Caco-2 (cell line): ENCODE measurements around the gene ATP1A1. TPM values are rescaled to one million over a fixed set of nuclear protein-coding genes. Genes with fewer than 3 reads are reported as not detected.
A peak's percentile ranks its signal among the peaks of the same experiment; 100 is the strongest.

Experiments used
- BruUV-seq: library from RNA; stranded (reverse); fragments of 400-500 nt; replicated peaks from 2 replicates; lab custom pipeline; 2021; lab: Mats Ljungman, UMichigan
- CTCF ChIA-PET: fragments of 300-600 bp; sonication (Branson Sonifier 250); formaldehyde crosslinking; loops from one replicate; lab custom pipeline; 2022; ENCODE audit warnings: antibody characterized with exemption; lab: Charles Lee
- POLR2A ChIA-PET: fragments of 300-600 bp; sonication (Branson Sonifier 250); formaldehyde crosslinking; loops from one replicate; lab custom pipeline; 2022; ENCODE audit warnings: antibody characterized with exemption; lab: Charles Lee
- DNase-seq, 2 experiments: peaks; one replicate each; pipeline versions ENCODE4 v3.0.0 to v3.0.0-alpha.2; 2020 to 2022
- H3K27me3 ChIP-seq: replicated peaks from 2 replicates; pipeline ENCODE4 v1.6.0; 2011; ENCODE audit warnings: low read length; ENCODE audit not compliant: control insufficient read depth, insufficient read depth
- H3K36me3 ChIP-seq: 2 replicates; pipeline ENCODE4 v1.5.1; 2011; ENCODE audit warnings: low read length; ENCODE audit not compliant: control insufficient read depth, insufficient read depth
- H3K4me1 ChIP-seq: fragments of 250-450 bp; sonication (Bioruptor Pico); 2 replicates; pipeline ENCODE4 v1.5.1; 2020; ENCODE audit warnings: mild to moderate bottlenecking
- H3K4me3 ChIP-seq: 2 replicates; pipeline ENCODE4 v1.5.1; 2011; ENCODE audit warnings: low read depth, mild to moderate bottlenecking, control low read depth, low read length
- H3K9me3 ChIP-seq: fragments of 250-450 bp; sonication (Bioruptor Pico); 2 replicates; pipeline ENCODE4 v1.5.1; 2020; ENCODE audit warnings: mild to moderate bottlenecking, moderate library complexity
- H3K27ac Mint-ChIP-seq: one replicate; pipeline ENCODE4 v1.8.0; 2022; ENCODE audit warnings: mixed read lengths; ENCODE audit not compliant: unreplicated experiment
- H3K27me3 Mint-ChIP-seq: one replicate; pipeline ENCODE4 v1.8.0; 2022; ENCODE audit warnings: mixed read lengths; ENCODE audit not compliant: insufficient read depth, unreplicated experiment
- H3K36me3 Mint-ChIP-seq: one replicate; pipeline ENCODE4 v1.8.0; 2022; ENCODE audit warnings: mild to moderate bottlenecking, mixed read lengths; ENCODE audit not compliant: insufficient read depth, unreplicated experiment
- H3K4me1 Mint-ChIP-seq: one replicate; pipeline ENCODE4 v1.8.0; 2022; ENCODE audit warnings: low read depth, mixed read lengths; ENCODE audit not compliant: unreplicated experiment
- H3K4me3 Mint-ChIP-seq: one replicate; pipeline ENCODE4 v1.8.0; 2022; ENCODE audit warnings: mild to moderate bottlenecking, moderate library complexity, mixed read lengths; ENCODE audit not compliant: unreplicated experiment
- H3K9me3 Mint-ChIP-seq: one replicate; pipeline ENCODE4 v1.8.0; 2022; ENCODE audit warnings: mixed read lengths; ENCODE audit not compliant: unreplicated experiment
- CTCF ChIP-seq, 2 experiments: fragments of 200-600 bp in 1 of 2; IDR thresholded peaks; 1 replicate in 1 of 2; 2 replicates in 1 of 2; pipeline versions ENCODE4 v1.5.1 to v1.8.0; 2011 to 2022; ENCODE audit warnings: antibody characterized with exemption in 1 of 2, control low read depth in 1 of 2, inconsistent platforms in 1 of 2, low read depth in 1 of 2, low read length in 1 of 2, mild to moderate bottlenecking in 1 of 2, moderate library complexity in 1 of 2; ENCODE audit not compliant: insufficient read depth in 1 of 2, severe bottlenecking in 1 of 2, unreplicated experiment in 1 of 2
- intact Hi-C: fragments of 100-400 bp; cut with micrococcal nuclease; formaldehyde crosslinking; loops from one replicate; pipeline ENCODE4 v1.10.0; 2022; ENCODE audit not compliant: unreplicated experiment
- total RNA-seq: library from RNA; stranded (reverse); gene quantifications from 2 replicates; pipeline ENCODE4 v1.2.3, GENCODE V29; 2022

The ATP1A1 gene
- total RNA-seq, 1 experiment from 2014 or later = 508 TPM

- intact Hi-C loops = no loop called here
- peaks cover 98% of the 10 kb centered on the region for H3K36me3 Mint-ChIP-seq
Measured at GRCh38 chr1:116400780-116401179, 27.7 kb downstream of the ATP1A1 start.

GRCh38 chr1:116401646-116402176, 28.7 kb downstream of the ATP1A1 start:
- Mint-ChIP-seq H3K27ac (no peak overlapping the region), H3K9me3 (no peaks in the 10 kb centered on the region), H3K4me1 (peaks cover 7% of the 10 kb centered on the region), H3K27me3 (no peaks in the 10 kb centered on the region), H3K4me3 (no peak overlapping the region), H3K36me3 (peaks cover 96% of the 10 kb centered on the region)
- Histone ChIP-seq H3K4me3 (no peak overlapping the region), H3K27me3 (no peaks in the 10 kb centered on the region), H3K36me3 (peaks cover 6% of the 10 kb centered on the region), H3K4me1 (peaks cover 5% of the 10 kb centered on the region; the same call in 1 of the 2 replicates), H3K9me3 (no peaks in the 10 kb centered on the region)
- ChIA-PET CTCF (interaction anchor here (2.1 to 2.6 kb wide), 2 partner anchors 83 to 97 kb away, joined by 8 to 10 read pairs; no protein-coding TSS in a partner anchor), POLR2A (no interaction called here)
- no peak for TF ChIP-seq CTCF (IDR thresholded peaks at IDR 0.05; ENCODE audit: insufficient read depth in 1 of 2, low read depth in 1 of 2, low read length in 1 of 2, severe bottlenecking in 1 of 2, unreplicated experiment in 1 of 2)
- intact Hi-C loops = no loop called here
- peak; percentile 10 to 42 for DNase-seq
- BruUV-seq = no TSS peak

More at GRCh38 chr1:116400780-116401179, 27.7 kb downstream of the ATP1A1 start:
- Histone ChIP-seq H3K27me3 (no peaks in the 10 kb centered on the region), H3K4me3 (no peak overlapping the region), H3K4me1 (peaks cover 5% of the 10 kb centered on the region; the same call in 1 of the 2 replicates), H3K9me3 (no peaks in the 10 kb centered on the region), H3K36me3 (peaks cover 6% of the 10 kb centered on the region)
- peaks cover 7% of the 10 kb centered on the region for H3K4me1 Mint-ChIP-seq
- H3K9me3 Mint-ChIP-seq = no peaks in the 10 kb centered on the region
- ChIA-PET POLR2A (no interaction called here), CTCF (interaction anchor here (2.1 to 2.6 kb wide), 2 partner anchors 84 to 98 kb away, joined by 8 to 10 read pairs; no protein-coding TSS in a partner anchor)
- no peak overlapping the region for H3K27ac Mint-ChIP-seq
- no peak for DNase-seq
- no peaks in the 10 kb centered on the region for H3K27me3 Mint-ChIP-seq
- no peak for TF ChIP-seq CTCF (IDR thresholded peaks at IDR 0.05; ENCODE audit: insufficient read depth in 1 of 2, low read depth in 1 of 2, low read length in 1 of 2, severe bottlenecking in 1 of 2, unreplicated experiment in 1 of 2)
- no peak overlapping the region for H3K4me3 Mint-ChIP-seq
- BruUV-seq = no TSS peak

GRCh38 chr1:116402333-116402732, 29.3 kb downstream of the ATP1A1 start:
- no peaks in the 10 kb centered on the region for H3K9me3 Mint-ChIP-seq
- POLR2A ChIA-PET = no interaction called here
- BruUV-seq = no TSS peak
- no peaks in the 10 kb centered on the region for H3K27me3 ChIP-seq
- no peak overlapping the region for H3K4me3 ChIP-seq
- H3K36me3 ChIP-seq = peaks cover 4% of the 10 kb centered on the region
- peaks cover 96% of the 10 kb centered on the region for H3K36me3 Mint-ChIP-seq
- DNase-seq = no peak
- H3K4me1 Mint-ChIP-seq = peaks cover 7% of the 10 kb centered on the region
- no peaks in the 10 kb centered on the region for H3K9me3 ChIP-seq
- H3K4me1 ChIP-seq = peaks cover 5% of the 10 kb centered on the region; the same call in 1 of the 2 replicates
- intact Hi-C loops = no loop called here
- H3K27ac Mint-ChIP-seq = peak overlapping the region; percentile 72
- no peak for TF ChIP-seq CTCF (IDR thresholded peaks at IDR 0.05; ENCODE audit: insufficient read depth in 1 of 2, low read depth in 1 of 2, low read length in 1 of 2, severe bottlenecking in 1 of 2, unreplicated experiment in 1 of 2)
- no peak overlapping the region for H3K4me3 Mint-ChIP-seq
- H3K27me3 Mint-ChIP-seq = no peaks in the 10 kb centered on the region
- CTCF ChIA-PET = interaction anchor here (2.1 to 2.6 kb wide), 2 partner anchors 83 to 97 kb away, joined by 8 to 10 read pairs; no protein-coding TSS in a partner anchor
